Prostate gland (tissue), 2 donors: ENCODE measurements around the gene EVC2.

Experiments used
- CTCF ChIP-seq, 4 experiments: fragments of 200-600 bp in 2 of 4; fragments of 450-650 bp in 2 of 4; sonication (generic) in 2 of 4; IDR thresholded peaks; 1 replicate in 3 of 4; 2 replicates in 1 of 4; pipeline ENCODE4 v1.5.1; 2016 to 2019; ENCODE audit warnings: antibody characterized with exemption in 4 of 4, mild to moderate bottlenecking in 2 of 4, moderate library complexity in 2 of 4
- POLR2AphosphoS5 ChIP-seq: sonication (generic); formaldehyde crosslinking; IDR thresholded peaks from one replicate; pipeline ENCODE4 v1.6.1; 2017; ENCODE audit warnings: antibody characterized with exemption

DNA sequence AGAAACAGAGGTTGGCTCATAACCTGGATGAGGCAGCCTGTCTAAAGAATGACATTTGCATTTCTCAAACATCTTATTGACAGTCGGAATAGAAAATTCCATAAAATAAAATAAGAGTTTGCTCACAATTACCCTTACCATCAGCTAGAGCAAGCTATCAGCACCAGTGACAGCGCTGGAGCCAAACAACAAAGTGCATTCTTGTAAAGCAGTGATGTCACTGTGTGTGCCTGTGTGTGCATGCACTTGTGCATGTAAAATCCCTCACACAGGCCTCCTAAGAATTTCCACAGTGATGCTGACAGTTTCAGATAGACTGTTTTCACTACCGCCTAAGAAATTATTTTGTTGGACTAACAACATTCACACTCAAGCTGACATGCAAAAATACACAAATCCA is 77.6 kb downstream of the EVC2 start:
- TF ChIP-seq CTCF (IDR thresholded peaks at IDR 0.05) (no peak), POLR2AphosphoS5 (no peak)
